ENCODE measurements around the gene RAB31. TPM values are rescaled to one million over a fixed set of nuclear protein-coding genes. Genes with fewer than 3 reads are reported as not detected.

Gene RAB31
- total RNA-seq, 1 experiment from 2014 or later, result 32.9 TPM

DNA sequence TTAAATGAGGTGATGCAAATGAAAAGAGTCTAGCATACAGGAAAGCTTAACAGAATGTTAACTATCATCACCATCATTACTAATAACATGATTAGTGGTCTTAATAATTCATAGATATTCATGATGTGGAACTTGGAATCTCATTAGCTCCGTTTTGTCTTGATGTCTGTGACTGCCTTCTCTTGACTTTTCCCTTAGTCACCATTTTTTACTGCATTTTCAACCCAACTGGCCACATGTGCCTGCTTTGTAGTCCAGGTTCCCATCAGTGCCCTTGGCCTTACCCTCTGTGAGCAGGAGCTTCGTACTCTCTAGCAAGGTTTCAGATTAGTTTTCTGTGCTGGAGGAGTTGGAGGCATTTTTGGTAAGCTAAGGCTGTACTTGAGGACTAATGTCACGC, 47.0 kb downstream of the RAB31 start:
- no peak for DNase-seq (ENCODE audit: low spot score)
- Mint-ChIP-seq H3K4me1 (peaks cover 4% of the 10 kb centered on the region), H3K27me3 (ENCODE audit: low read depth) (no peaks in the 10 kb centered on the region), H3K36me3 (no peaks in the 10 kb centered on the region), H3K4me3 (no peak overlapping the region), H3K9me3 (no peaks in the 10 kb centered on the region), H3K27ac (no peak overlapping the region)
- POLR2A ChIA-PET, result no interaction called here
- TF ChIP-seq MYBL2 (CRISPR knock-in tag; IDR thresholded peaks at IDR 0.05), result no peak
- TF ChIP-seq, protein P1, sequence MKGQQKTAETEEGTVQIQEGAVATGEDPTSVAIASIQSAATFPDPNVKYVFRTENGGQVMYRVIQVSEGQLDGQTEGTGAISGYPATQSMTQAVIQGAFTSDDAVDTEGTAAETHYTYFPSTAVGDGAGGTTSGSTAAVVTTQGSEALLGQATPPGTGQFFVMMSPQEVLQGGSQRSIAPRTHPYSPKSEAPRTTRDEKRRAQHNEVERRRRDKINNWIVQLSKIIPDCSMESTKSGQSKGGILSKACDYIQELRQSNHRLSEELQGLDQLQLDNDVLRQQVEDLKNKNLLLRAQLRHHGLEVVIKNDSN (CRISPR knock-in tag; IDR thresholded peaks at IDR 0.05), result no peak
- no peak for TF ChIP-seq ZNF232 (CRISPR knock-in tag; IDR thresholded peaks at IDR 0.05)
- TF ChIP-seq NR2C2 (CRISPR knock-in tag; IDR thresholded peaks at IDR 0.05), result no peak
- TF ChIP-seq, protein P2, sequence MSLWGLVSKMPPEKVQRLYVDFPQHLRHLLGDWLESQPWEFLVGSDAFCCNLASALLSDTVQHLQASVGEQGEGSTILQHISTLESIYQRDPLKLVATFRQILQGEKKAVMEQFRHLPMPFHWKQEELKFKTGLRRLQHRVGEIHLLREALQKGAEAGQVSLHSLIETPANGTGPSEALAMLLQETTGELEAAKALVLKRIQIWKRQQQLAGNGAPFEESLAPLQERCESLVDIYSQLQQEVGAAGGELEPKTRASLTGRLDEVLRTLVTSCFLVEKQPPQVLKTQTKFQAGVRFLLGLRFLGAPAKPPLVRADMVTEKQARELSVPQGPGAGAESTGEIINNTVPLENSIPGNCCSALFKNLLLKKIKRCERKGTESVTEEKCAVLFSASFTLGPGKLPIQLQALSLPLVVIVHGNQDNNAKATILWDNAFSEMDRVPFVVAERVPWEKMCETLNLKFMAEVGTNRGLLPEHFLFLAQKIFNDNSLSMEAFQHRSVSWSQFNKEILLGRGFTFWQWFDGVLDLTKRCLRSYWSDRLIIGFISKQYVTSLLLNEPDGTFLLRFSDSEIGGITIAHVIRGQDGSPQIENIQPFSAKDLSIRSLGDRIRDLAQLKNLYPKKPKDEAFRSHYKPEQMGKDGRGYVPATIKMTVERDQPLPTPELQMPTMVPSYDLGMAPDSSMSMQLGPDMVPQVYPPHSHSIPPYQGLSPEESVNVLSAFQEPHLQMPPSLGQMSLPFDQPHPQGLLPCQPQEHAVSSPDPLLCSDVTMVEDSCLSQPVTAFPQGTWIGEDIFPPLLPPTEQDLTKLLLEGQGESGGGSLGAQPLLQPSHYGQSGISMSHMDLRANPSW (CRISPR knock-in tag; conservative IDR thresholded peaks at IDR 0.05; ENCODE audit: low read depth), result no peak
- TF ChIP-seq, protein P3, sequence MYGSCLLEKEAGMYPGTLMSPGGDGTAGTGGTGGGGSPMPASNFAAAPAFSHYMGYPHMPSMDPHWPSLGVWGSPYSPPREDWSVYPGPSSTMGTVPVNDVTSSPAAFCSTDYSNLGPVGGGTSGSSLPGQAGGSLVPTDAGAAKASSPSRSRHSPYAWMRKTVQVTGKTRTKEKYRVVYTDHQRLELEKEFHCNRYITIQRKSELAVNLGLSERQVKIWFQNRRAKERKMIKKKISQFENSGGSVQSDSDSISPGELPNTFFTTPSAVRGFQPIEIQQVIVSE (CRISPR knock-in tag; IDR thresholded peaks at IDR 0.05; ENCODE audit: borderline replicate concordance), result no peak
- no peak for TF ChIP-seq TP53 (CRISPR knock-in tag; IDR thresholded peaks at IDR 0.05)
- TF ChIP-seq, protein P4, sequence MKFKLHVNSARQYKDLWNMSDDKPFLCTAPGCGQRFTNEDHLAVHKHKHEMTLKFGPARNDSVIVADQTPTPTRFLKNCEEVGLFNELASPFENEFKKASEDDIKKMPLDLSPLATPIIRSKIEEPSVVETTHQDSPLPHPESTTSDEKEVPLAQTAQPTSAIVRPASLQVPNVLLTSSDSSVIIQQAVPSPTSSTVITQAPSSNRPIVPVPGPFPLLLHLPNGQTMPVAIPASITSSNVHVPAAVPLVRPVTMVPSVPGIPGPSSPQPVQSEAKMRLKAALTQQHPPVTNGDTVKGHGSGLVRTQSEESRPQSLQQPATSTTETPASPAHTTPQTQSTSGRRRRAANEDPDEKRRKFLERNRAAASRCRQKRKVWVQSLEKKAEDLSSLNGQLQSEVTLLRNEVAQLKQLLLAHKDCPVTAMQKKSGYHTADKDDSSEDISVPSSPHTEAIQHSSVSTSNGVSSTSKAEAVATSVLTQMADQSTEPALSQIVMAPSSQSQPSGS (CRISPR knock-in tag; IDR thresholded peaks at IDR 0.05; ENCODE audit: borderline replicate concordance, low read depth), result no peak
- CTCF ChIA-PET, result no interaction called here
- no peak for ATAC-seq

DNA sequence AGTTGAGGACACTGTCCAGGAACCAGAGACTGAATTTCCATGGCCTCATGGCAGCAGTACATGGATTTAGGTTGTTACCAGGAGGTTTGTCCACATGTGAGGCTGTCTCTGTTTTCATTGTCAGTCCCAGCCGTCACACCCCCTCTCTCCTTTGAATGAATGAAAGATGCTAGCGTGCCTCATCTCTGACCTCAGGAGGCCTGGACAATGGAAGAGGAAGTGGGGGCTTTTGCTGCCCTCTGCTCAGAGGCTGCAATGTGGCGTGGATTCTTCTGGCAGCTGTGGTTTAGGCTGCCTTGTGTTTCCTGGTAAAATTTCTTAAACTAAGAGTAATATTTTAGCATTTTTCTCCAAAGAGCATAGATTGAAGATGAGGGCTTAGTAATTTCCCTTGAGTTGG, 47.5 kb downstream of the RAB31 start:
- H3K9me3 Mint-ChIP-seq, result no peaks in the 10 kb centered on the region
- CTCF ChIA-PET, result no interaction called here

DNA sequence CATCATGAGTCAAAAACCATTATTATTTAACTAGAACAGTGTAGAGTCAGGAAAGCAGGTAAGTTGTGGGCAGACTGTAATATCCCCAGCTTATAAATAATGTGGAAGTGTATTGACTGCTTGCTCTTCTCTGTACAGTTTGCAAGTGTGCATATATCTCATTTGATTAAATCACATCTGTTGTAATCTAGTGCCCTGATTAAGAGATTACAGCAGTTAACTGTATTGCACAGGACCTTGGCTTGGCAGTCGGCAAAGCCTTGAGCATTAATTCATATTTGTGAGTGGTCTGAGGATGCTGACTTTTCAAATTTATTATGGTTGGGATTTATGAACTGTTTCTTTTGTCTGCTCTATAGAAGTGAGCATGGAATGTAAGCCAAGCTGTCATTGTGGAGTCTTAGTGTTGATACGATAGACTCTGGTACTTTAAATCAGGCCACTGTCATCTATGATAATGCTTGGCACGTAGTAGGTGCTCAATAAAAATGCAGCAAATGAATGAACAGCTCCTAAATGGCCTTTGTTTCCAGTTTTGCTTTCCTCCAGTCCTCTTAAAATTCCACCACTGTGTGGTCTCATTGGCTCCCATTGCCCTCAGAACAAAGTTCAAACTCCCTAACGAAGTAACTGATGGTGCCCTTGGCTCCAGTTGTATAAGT, 48.3 kb downstream of the RAB31 start:
- H3K27ac Mint-ChIP-seq, result no peak overlapping the region
- H3K4me1 Mint-ChIP-seq, result peaks cover 4% of the 10 kb centered on the region
- DNase-seq (ENCODE audit: low spot score) (no peak), ATAC-seq (no peak)
- H3K9me3 Mint-ChIP-seq, result no peaks in the 10 kb centered on the region
- no peaks in the 10 kb centered on the region for H3K36me3 Mint-ChIP-seq
- no peak overlapping the region for H3K4me3 Mint-ChIP-seq
- POLR2A ChIA-PET, result interaction anchor here (0.5 kb wide), 1 partner anchor 387 kb away, joined by 3 read pairs; no protein-coding TSS in a partner anchor
- CTCF ChIA-PET, result no interaction called here
- TF ChIP-seq FOXP1 (CRISPR knock-in tag; IDR thresholded peaks at IDR 0.05; ENCODE audit: borderline replicate concordance) (no peak), HMGA2 (CRISPR knock-in tag; IDR thresholded peaks at IDR 0.05) (no peak)
- no peaks in the 10 kb centered on the region for H3K27me3 Mint-ChIP-seq (ENCODE audit: low read depth)

More for the DNA sequence above, 47.5 kb downstream of the RAB31 start:
- Mint-ChIP-seq H3K27ac (no peak overlapping the region), H3K27me3 (ENCODE audit: low read depth) (no peaks in the 10 kb centered on the region), H3K4me3 (no peak overlapping the region), H3K4me1 (peaks cover 4% of the 10 kb centered on the region), H3K36me3 (no peaks in the 10 kb centered on the region)
- no peak for DNase-seq (ENCODE audit: low spot score)
- no peak for ATAC-seq
- TF ChIP-seq TEAD1 (CRISPR knock-in tag; IDR thresholded peaks at IDR 0.05), result no peak
- TF ChIP-seq, protein P5, sequence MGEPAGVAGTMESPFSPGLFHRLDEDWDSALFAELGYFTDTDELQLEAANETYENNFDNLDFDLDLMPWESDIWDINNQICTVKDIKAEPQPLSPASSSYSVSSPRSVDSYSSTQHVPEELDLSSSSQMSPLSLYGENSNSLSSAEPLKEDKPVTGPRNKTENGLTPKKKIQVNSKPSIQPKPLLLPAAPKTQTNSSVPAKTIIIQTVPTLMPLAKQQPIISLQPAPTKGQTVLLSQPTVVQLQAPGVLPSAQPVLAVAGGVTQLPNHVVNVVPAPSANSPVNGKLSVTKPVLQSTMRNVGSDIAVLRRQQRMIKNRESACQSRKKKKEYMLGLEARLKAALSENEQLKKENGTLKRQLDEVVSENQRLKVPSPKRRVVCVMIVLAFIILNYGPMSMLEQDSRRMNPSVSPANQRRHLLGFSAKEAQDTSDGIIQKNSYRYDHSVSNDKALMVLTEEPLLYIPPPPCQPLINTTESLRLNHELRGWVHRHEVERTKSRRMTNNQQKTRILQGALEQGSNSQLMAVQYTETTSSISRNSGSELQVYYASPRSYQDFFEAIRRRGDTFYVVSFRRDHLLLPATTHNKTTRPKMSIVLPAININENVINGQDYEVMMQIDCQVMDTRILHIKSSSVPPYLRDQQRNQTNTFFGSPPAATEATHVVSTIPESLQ (CRISPR knock-in tag; IDR thresholded peaks at IDR 0.05), result no peak
- no peak for TF ChIP-seq ZNF121 (CRISPR knock-in tag; IDR thresholded peaks at IDR 0.05)
- POLR2A ChIA-PET, result no interaction called here

All from WTC11 (cell line).